ENCODE results near the gene NXPE3.

- TF ChIP-seq CTCF (IDR thresholded peaks at IDR 0.05) = no peak
- TF ChIP-seq POLR2A (IDR thresholded peaks at IDR 0.05) = no peak
- no peak for TF ChIP-seq POLR2AphosphoS5 (IDR thresholded peaks at IDR 0.05)
These were observed 49.4 kb upstream of the NXPE3 start for GRCh38 chr3:101729586-101729985.
